ENCODE results near the gene CMPK2.

DNA sequence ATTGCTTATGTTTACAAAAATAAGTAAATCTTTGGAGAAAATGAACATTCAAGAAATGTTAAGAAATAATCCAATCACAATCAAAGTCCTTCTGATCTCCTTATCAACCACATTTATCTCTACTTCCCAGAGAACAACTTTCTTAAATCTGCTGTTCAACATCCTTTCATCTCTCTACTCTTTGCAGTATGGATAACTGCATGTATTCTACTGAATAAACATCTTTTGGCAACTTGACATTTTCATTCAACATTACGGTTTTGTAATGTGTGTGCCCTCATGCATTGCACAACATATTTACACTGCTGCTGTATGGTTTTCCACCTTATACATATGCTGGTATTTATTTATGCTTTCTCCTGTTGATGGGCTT, 9.2 kb downstream of the CMPK2 start:
- no peak for TF ChIP-seq ZSCAN5A (tag by site-specific recombination; IDR thresholded peaks at IDR 0.05)
- TF ChIP-seq ZNF341 (tag by site-specific recombination; IDR thresholded peaks at IDR 0.05; ENCODE audit: low read depth), result no peak
- TF ChIP-seq, protein P1, sequence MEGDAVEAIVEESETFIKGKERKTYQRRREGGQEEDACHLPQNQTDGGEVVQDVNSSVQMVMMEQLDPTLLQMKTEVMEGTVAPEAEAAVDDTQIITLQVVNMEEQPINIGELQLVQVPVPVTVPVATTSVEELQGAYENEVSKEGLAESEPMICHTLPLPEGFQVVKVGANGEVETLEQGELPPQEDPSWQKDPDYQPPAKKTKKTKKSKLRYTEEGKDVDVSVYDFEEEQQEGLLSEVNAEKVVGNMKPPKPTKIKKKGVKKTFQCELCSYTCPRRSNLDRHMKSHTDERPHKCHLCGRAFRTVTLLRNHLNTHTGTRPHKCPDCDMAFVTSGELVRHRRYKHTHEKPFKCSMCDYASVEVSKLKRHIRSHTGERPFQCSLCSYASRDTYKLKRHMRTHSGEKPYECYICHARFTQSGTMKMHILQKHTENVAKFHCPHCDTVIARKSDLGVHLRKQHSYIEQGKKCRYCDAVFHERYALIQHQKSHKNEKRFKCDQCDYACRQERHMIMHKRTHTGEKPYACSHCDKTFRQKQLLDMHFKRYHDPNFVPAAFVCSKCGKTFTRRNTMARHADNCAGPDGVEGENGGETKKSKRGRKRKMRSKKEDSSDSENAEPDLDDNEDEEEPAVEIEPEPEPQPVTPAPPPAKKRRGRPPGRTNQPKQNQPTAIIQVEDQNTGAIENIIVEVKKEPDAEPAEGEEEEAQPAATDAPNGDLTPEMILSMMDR (tag by site-specific recombination; IDR thresholded peaks at IDR 0.05), result no peak
- TF ChIP-seq ZNF639 (tag by site-specific recombination; IDR thresholded peaks at IDR 0.05), result no peak
- no peak for TF ChIP-seq ZNF274 (IDR thresholded peaks at IDR 0.05; ENCODE audit: low read length)
- TF ChIP-seq ZNF274 (tag by site-specific recombination; IDR thresholded peaks at IDR 0.05; ENCODE audit: borderline replicate concordance), result no peak
- TF ChIP-seq KLF9 (tag by site-specific recombination; IDR thresholded peaks at IDR 0.05; ENCODE audit: low read depth), result no peak
- TF ChIP-seq ZNF747 (tag by site-specific recombination; IDR thresholded peaks at IDR 0.05), result no peak

Data from HEK293 (cell line).